ENCODE measurements around the gene ZNF205.

DNA sequence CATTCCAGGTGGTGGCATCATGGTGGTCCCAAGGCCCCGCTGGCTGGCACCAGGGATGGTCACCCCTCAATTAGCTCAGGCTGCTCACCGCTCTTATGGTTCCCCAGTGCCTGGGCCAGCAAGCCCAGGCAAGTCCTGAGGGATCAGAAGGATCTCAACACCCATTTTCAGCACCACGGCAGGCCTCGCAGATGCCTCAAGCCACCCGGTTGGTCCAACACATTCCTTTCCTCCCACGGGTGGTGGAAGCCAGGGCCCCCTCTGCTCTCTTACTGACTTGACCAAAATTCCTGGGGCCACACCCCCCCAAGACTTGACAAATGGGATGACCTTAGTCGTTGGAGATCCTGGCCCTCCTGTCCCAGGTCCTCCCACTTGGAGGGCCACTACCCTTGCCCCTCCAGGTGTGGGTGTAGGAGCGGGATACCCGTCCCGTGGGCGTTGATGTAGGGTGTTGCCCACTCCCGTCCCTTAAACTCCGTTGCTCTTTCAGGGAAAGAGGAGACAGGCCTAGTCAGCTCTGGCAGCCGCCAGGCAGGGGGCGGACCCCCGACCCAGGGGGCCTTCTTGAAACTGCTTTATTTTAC lies 5.9 kb downstream of the ZNF205 start:
- TF ChIP-seq POLR2A (IDR thresholded peaks at IDR 0.05) = no peak
- TF ChIP-seq, protein P1, sequence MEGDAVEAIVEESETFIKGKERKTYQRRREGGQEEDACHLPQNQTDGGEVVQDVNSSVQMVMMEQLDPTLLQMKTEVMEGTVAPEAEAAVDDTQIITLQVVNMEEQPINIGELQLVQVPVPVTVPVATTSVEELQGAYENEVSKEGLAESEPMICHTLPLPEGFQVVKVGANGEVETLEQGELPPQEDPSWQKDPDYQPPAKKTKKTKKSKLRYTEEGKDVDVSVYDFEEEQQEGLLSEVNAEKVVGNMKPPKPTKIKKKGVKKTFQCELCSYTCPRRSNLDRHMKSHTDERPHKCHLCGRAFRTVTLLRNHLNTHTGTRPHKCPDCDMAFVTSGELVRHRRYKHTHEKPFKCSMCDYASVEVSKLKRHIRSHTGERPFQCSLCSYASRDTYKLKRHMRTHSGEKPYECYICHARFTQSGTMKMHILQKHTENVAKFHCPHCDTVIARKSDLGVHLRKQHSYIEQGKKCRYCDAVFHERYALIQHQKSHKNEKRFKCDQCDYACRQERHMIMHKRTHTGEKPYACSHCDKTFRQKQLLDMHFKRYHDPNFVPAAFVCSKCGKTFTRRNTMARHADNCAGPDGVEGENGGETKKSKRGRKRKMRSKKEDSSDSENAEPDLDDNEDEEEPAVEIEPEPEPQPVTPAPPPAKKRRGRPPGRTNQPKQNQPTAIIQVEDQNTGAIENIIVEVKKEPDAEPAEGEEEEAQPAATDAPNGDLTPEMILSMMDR (IDR thresholded peaks at IDR 0.05) = no peak
